GM21526 (cell line): ENCODE results near the gene ACSS3.

Experiments used
- ATAC-seq: cut with Tn5 transposase; IDR thresholded peaks from one replicate; pipeline ENCODE4 v1.9.1; 2021; ENCODE audit warnings: moderate library complexity; ENCODE audit not compliant: unreplicated experiment, low FRiP score

The ACSS3 gene

DNA sequence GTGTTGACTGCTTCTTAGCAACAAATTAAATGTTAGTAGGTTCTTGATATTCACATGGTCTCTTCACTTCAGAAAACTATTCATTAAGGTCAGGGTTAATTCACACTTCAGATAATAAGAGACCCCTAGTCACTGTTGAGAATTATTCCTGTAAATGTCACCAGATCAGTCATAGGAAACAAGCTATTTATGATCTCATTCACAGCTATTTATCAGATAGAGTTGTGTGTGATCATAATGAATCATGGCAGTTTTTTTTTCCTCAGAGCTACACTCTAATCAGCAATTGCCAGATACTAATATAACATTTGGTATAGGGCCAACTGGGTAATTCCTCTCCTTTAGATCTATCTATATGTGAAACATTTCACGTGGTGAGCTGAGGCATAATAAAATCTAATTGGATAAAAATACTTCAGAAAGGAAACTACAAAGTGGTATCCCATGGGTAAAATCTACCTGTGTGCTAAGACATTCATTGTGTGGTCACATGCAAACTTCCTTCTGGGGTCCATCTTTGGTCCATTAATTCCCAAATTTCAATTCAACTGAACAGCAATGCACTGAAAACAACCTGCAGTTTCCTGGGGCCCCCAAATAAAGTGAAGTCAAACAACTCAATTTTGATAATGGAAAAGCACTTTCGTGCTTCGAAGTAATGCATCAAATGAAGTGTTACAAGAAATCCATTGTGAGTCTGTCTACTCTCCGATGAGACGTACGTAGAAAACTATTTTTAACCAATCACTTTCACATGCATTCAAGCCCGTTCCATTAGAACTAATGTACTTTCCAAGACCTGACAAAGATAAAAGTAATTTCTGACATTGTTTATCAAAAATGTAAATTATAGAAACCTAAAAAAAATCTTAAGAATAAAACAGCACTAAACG, 197.0 kb downstream of the ACSS3 start:
- no peak for ATAC-seq

DNA sequence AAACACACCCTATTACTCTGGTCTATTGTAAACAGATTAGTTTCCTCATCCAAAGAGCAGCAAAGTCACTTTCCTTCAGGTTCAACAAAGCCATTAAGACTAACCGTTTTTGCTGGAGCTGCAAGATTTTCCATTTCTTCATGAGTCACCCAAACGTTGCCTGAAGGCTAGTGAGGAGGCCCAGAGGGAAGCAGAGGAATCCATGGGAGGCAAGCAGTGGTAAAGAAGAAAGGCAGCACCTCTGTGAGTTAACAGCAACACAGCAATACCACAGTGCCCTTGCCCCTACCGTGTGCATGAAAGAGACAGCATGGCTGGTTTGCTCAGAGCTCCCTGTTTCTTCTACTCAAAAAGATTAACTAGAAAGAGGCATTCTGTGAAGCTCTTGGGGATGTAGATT, 206.3 kb downstream of the ACSS3 start:
- ATAC-seq, result no peak

DNA sequence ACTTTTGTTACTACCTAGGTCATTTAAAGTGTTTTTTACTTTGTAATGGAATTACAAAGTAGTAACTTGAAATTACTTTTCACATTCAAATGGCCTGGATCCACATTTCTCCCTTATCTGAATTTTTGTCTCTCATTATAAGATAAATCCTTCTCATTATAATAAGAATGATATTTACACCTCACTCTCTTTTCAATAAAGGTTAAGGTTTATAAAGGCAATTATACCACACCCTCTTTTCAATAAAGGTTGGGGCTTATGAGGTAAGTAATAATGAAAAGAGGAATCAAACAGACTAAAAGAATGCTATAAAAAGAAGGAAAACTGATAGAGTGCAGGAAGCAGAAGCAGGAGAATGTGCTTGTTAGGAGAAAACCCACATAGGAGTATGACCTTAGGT, 210.8 kb downstream of the ACSS3 start:
- ATAC-seq, result no peak

DNA sequence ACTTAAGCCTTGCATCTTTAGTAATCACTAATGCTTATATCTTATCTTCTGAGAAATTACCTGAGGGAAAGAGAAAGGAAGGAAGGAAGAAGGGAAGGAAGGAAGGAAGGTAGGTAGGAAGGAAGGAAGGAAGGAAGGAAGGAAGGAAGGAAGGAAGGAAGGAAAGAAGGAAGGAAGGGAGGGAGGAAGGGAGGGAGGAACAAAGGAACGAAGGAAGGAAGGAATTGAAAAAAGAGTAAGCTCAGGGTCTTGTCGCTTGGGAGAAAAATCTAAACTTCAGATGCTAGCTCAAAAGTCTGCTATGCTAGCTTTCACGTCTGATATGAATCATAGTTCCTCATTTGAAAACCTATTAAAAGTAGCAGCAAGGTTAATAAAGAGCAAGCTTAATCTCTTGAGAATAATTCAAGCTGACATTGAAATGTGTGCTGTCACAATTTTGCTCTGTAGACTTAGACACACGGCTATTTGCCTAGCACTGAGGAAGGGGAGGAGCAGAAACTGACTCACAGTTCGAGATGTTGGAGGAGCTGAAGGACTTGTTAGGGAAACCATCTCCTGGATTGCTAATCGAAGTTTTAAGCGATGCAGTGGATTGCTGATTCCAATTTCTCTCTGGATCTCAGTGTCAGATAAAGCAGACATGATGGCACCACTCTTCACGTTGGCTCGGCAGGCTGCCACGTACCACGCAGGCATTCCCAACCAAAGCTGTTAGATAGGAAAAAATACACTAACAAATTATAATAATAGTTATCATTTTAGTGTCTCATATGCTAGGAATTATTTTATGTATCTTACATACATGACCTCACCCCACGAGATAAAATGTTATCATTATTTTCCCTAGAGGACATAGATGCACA, 216.7 kb downstream of the ACSS3 start:
- no peak for ATAC-seq

DNA sequence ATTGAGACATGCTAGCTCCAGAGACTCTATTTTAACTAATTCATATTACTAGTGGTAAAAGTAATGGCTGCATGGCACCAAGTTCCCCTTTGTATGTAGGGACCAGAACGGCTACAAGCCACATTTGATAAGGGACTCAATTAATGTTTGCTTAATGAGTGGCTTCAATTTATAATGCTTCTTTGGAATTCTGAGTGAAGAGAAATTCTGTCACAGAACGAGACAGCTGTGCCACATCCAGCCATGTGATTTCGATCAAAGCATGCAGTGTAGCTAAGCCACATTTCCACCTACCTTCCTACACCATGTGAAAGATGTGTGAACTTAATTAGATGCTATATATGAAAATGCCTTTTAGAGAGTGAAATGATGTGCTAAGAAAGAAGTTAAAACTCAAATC, 217.4 kb downstream of the ACSS3 start:
- ATAC-seq, result no peak

DNA sequence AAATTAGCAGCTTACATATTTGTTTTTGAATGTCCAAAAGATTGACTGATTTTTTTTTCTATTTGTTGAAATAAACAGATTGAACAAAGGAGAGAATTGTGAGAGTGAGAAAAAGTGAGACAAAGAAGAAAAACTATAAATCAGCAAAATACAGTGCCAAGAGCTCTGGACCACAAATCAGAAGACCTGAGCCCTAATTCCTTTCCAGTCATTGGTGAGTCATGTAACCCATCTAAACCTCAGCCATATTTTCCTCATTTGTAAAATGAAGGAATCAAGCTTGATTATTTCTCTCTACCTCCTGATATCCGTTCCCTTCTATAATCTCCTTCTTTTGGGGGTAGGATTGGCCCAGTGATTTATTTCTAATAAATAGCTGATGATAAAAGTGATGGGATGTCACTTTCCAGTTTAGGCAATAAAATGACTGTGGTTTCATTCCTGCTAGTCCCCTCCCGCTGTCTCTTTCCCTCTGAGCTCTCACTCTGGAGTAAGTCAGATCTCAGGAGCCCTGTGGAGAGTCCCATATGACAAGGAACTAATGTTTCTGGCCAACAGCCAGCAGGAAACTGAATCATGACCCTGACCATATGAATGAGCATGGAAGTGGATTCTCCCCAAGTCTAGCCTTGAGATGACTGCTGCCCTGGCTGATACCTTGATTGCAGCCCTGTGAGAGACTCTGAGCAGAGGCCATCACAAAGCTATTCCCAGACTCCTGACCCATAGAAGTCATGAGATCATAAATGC, 218.9 kb downstream of the ACSS3 start:
- no peak for ATAC-seq

DNA sequence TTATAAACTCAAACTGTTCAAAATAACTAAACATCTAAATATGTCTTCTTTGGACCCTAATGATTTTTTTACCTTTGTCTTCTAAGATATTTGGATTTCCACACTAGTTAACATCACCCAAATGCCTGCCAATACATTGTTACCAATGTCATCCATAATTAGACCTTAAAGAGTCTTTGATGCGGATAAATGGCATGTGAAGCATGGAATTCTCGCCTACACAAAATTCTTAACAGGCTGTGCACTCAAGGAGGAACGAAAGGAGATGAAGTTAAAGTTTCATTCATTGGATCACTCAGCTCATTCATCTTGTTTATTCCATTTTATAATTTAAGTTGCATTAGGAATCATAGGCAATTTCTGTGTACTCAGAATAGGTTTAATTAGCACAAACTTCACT, 219.7 kb downstream of the ACSS3 start:
- no peak for ATAC-seq

DNA sequence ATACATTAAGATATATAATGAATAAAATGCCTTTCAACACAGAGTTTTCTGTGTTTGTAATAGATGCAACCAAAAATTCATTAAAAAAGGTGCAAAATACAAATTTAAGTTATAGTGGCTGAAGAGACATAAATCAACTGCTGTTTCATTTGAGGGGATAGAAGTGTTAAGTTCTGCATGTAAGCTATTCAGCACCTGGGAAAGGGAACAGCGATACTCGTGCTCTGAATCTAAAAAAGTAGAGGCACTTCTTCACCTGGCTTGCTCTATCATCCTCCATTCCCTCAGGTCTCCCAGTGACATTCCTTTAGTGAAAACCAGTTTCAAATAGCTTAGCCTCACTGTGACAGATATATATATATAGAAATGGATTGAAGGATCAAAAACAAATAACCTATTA, 222.6 kb downstream of the ACSS3 start:
- no peak for ATAC-seq

DNA sequence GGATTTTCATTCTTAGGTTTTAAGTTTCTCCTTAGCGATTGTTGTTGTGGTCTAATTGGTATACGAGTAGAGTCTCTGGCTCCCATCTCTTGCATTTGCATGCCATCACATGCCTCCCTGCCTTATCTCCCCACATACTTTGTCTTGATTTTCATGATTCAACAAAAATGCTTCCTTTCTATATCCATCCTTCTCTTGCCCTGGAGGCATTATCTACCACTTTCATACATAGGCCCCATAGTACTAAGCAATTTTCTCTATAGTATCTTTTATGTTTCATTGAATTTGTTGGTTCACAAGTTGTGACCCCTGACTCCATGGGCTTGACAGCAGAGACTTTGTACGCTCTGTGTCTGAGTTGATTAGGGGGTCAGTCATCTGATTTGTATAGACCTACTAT, 226.1 kb downstream of the ACSS3 start:
- ATAC-seq, result no peak
